GM18870 (cell line): ENCODE results near the gene EEPD1.
"Not testable (repeated sequence)": the region's sequence is repeated elsewhere in the genome, so short reads cannot be mapped to it uniquely, and the experiment has no call there.

ENCODE experiments used
- ATAC-seq: cut with Tn5 transposase; IDR thresholded peaks from one replicate; pipeline ENCODE4 v1.9.1; 2021; ENCODE audit warnings: moderate library complexity; ENCODE audit not compliant: unreplicated experiment

The EEPD1 gene

GRCh38 chr7:36128448-36129047 lies 24.5 kb upstream of the EEPD1 start:
- no peak for ATAC-seq

GRCh38 chr7:36129048-36129534 lies 24.0 kb upstream of the EEPD1 start:
- no peak for ATAC-seq

GRCh38 chr7:36130236-36130945 lies 22.7 kb upstream of the EEPD1 start:
- ATAC-seq, result no peak

- no peak for ATAC-seq
Observed at GRCh38 chr7:36131026-36131425, 22.0 kb upstream of the EEPD1 start.

- no peak for ATAC-seq
Observed at GRCh38 chr7:36131499-36131898, 21.6 kb upstream of the EEPD1 start.

GRCh38 chr7:36132012-36132411 lies 21.0 kb upstream of the EEPD1 start:
- no peak for ATAC-seq

GRCh38 chr7:36135700-36136099 lies 17.4 kb upstream of the EEPD1 start:
- no peak for ATAC-seq

- no peak for ATAC-seq
Observed at GRCh38 chr7:36137258-36137657, 15.8 kb upstream of the EEPD1 start.

GRCh38 chr7:36137754-36138153 lies 15.3 kb upstream of the EEPD1 start:
- ATAC-seq, result no peak

- ATAC-seq, result no peak
Observed at GRCh38 chr7:36138209-36138608, 14.8 kb upstream of the EEPD1 start.

- no peak for ATAC-seq
Observed at GRCh38 chr7:36141351-36141750, 11.7 kb upstream of the EEPD1 start.

GRCh38 chr7:36141850-36142249 lies 11.2 kb upstream of the EEPD1 start:
- no peak for ATAC-seq

- ATAC-seq, result no peak
Observed at GRCh38 chr7:36144189-36144588, 8.9 kb upstream of the EEPD1 start.

- no peak for ATAC-seq
Observed at GRCh38 chr7:36145686-36146085, 7.4 kb upstream of the EEPD1 start.

- ATAC-seq, result no peak
Observed at GRCh38 chr7:36147361-36147760, 5.7 kb upstream of the EEPD1 start.

- no peak for ATAC-seq
Observed at GRCh38 chr7:36148422-36149065, 4.5 kb upstream of the EEPD1 start.

- not testable (repeated sequence) for ATAC-seq
Observed at GRCh38 chr7:36149240-36149639, 3.8 kb upstream of the EEPD1 start.

GRCh38 chr7:36149694-36150452 lies 3.2 kb upstream of the EEPD1 start:
- no peak for ATAC-seq

- ATAC-seq, result no peak
Observed at GRCh38 chr7:36151921-36152755, 916 bp upstream of the EEPD1 start.

- ATAC-seq, result peak; percentile 14
Observed at GRCh38 chr7:36153571-36154097, 580 bp downstream of the EEPD1 start.
